ENCODE results near the gene CRYBB3. TPM values are rescaled to one million over a fixed set of nuclear protein-coding genes. Genes with fewer than 3 reads are reported as not detected.

CRYBB3 gene
- total and polyA plus RNA-seq, 10 of the 15 experiments (the other 5 are each of a cell fraction or from before 2014, with no cell fraction given): 0.26 TPM; not detected in 9

GRCh38 chr22:25176175-25176574 is 23.5 kb upstream of the CRYBB3 start:
- intact Hi-C loops (cut with micrococcal nuclease; ENCODE audit: unreplicated experiment) (no loop called here), in situ Hi-C loops (cut with MboI) (no loop called here)

More at GRCh38 chr22:25176175-25176574, 23.5 kb upstream of the CRYBB3 start:
- TF ChIP-seq MAX (IDR thresholded peaks at IDR 0.05; ENCODE audit: low read depth, low read length) (no peak), ZNF274 (IDR thresholded peaks at IDR 0.05; ENCODE audit: insufficient read depth, insufficient read length) (no peak), MYC (IDR thresholded peaks at IDR 0.05; ENCODE audit: insufficient read depth, insufficient read length, insufficient replicate concordance, low read length, severe bottlenecking) (no peak), TAF1 (IDR thresholded peaks at IDR 0.05; ENCODE audit: borderline replicate concordance, low read depth, low read length) (no peak), SMC3 (IDR thresholded peaks at IDR 0.05; ENCODE audit: borderline replicate concordance, low read length) (no peak), ZBTB33 (IDR thresholded peaks at IDR 0.05) (no peak), IRF5 (IDR thresholded peaks at IDR 0.05; ENCODE audit: borderline replicate concordance) (no peak), FOXM1 (IDR thresholded peaks at IDR 0.05; ENCODE audit: low read depth, low read length) (no peak), KAT2A (conservative IDR thresholded peaks at IDR 0.05; ENCODE audit: control insufficient read depth, low read depth, low read length) (no peak)
- H3K36me3 ChIP-seq (ENCODE audit: control insufficient read depth in 2 of 2, insufficient read depth in 2 of 2, low read length in 1 of 2): no peaks in the 10 kb centered on the region
- SMC1A ChIA-PET (ENCODE audit: uncharacterized antibody, unreplicated experiment): interaction anchor here (0.9 to 1.0 kb wide), 4 partner anchors 64 to 94 kb away, joined by 3 to 4 read pairs (median 3); no protein-coding TSS in a partner anchor
- ATAC-seq (no peak), DNase-seq (ENCODE audit: low read depth, low spot score) (no peak), FAIRE-seq (no peak)
- CTCF ChIA-PET: interaction anchor here (0.8 to 1.2 kb wide), 2 partner anchors 96 to 158 kb away, joined by 3 to 5 read pairs; no protein-coding TSS in a partner anchor
- no TSS peak for BruUV-seq (replicated peaks)
- no peak overlapping the region for H2AFZ ChIP-seq (ENCODE audit: control insufficient read depth, low read depth, low read length)
- H3K27ac ChIP-seq (ENCODE audit: control insufficient read depth, insufficient read depth): no peak overlapping the region
- no peaks in the 10 kb centered on the region for H3K4me1 ChIP-seq (ENCODE audit: control insufficient read depth, insufficient read depth, low read length)
- 54% methylated on average over 6 of the region's 6 CpGs for WGBS (ENCODE audit: insufficient coverage, insufficient replicate concordance, low lambda C conversion rate, missing lambda C conversion rate)
- no peaks in the 10 kb centered on the region for H4K20me1 ChIP-seq (ENCODE audit: control insufficient read depth, insufficient read depth)
- RAD21 ChIA-PET (ENCODE audit: unreplicated experiment): interaction anchor here (1.5 kb wide), 1 partner anchor 95 kb away, joined by 3 read pairs; no protein-coding TSS in a partner anchor
- H3K4me2 ChIP-seq (ENCODE audit: control insufficient read depth, insufficient read depth): no peak overlapping the region
- no peak overlapping the region for H3K9ac ChIP-seq (ENCODE audit: control insufficient read depth, insufficient read depth, low read length)
- no peaks in the 10 kb centered on the region; the same call in 2 of the 3 replicates for H3K9me3 ChIP-seq (replicated peaks; ENCODE audit: control insufficient read depth, insufficient read depth, low read length)
- H3K4me3 ChIP-seq: no peak overlapping the region
- H3K79me2 ChIP-seq (ENCODE audit: control insufficient read depth, insufficient read depth, low read length): no peaks in the 10 kb centered on the region
- no peaks in the 10 kb centered on the region; a peak in 1 of 4 replicates for H3K27me3 ChIP-seq (replicated peaks in 1 of 2; ENCODE audit: control insufficient read depth in 2 of 2, insufficient read depth in 2 of 2, low read length in 1 of 2)
- POLR2A ChIA-PET: no interaction called here

Measured in GM12878 (cell line).